H1 (cell line): ENCODE results near the gene PAIP2B. TPM values are rescaled to one million over a fixed set of nuclear protein-coding genes. Genes with fewer than 3 reads are reported as not detected.

Experiments used
- RFX5 ChIP-seq: IDR thresholded peaks from 2 replicates; pipeline ENCODE4 v1.6.1; 2011; ENCODE audit warnings: low read depth, low read length, improper control_type of control experiment, borderline replicate concordance
- polyA plus RNA-seq, 7 experiments: library from polyadenylated mRNA; depleted of rRNA in 3 of 7; stranded (reverse) in 5 of 7; unstranded in 2 of 7; fragments of >200 nt in 5 of 7; fragments of 200-250 nt in 2 of 7; gene quantifications; 1 replicate in 5 of 7; 2 replicates in 1 of 7; 4 replicates in 1 of 7; pipeline versions ENCODE4 v1.2.1 to v1.2.3, GENCODE V29; 2011 to 2013; ENCODE audit warnings: missing spikeins in 2 of 7, mixed read lengths in 2 of 7
- total RNA-seq: library from RNA; stranded (reverse); fragmentation: NEBNext Ultra II Directional; extraction: Animal tissue kit (Norgen Biotek cat#: 25700); gene quantifications from 2 replicates; pipeline ENCODE4 v1.2.1, GENCODE V29; 2021
- TF ChIP-seq, protein P1 (sequence below): IDR thresholded peaks from 2 replicates; pipeline ENCODE4 v1.6.1; 2012; ENCODE audit warnings: inconsistent platforms

The PAIP2B gene
- total and polyA plus RNA-seq, 2 of the 8 experiments (the other 6 are each of a cell fraction or from before 2014, with no cell fraction given) = 8.4 to 31.3 TPM

DNA sequence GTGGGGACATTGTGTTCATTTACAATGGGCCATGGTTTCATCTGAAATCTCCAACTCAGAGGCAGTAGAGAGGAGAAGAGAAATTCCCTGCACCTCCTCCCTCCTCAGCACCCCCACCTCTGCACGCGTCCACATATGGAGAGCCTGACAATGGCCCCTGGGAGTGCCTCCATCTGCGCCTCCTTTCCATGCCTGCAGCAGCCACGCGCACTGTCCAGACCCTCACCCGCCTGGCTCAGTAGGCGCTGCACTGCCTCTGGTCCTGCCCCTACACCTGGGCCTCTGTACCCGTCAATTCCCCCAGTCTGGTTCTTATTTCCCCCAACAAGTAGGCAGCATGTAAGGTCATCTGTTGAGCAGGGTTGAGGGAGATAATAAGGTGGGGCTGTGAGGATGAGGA is 72.6 kb downstream of the PAIP2B start (continued):
- TF ChIP-seq, protein P1, sequence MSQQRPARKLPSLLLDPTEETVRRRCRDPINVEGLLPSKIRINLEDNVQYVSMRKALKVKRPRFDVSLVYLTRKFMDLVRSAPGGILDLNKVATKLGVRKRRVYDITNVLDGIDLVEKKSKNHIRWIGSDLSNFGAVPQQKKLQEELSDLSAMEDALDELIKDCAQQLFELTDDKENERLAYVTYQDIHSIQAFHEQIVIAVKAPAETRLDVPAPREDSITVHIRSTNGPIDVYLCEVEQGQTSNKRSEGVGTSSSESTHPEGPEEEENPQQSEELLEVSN = no peak
- no peak for TF ChIP-seq RFX5
- TF ChIP-seq, all 59 proteins: peak for 0
